ENCODE measurements around the gene SH3RF3.

DNA sequence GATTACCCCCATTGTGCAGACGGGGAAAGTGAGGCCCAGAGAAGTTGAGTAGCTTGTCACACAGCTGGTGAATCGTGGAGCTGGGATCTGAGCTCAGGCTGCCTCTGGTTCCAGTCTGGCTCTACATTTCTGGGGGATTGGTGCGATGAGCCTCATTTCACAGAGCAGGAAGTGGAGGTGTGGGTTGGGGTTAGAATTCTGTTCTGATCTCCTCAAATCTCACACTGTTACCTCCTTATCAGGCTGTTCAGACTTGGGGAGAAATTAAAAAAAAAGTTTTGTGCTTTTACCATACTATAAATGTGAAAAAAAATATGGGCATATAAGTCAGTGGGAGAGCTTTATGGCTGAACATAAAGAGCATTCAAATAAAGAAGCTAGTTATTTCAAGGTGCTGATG is 21.6 kb downstream of the SH3RF3 start:
- TF ChIP-seq, protein P1, sequence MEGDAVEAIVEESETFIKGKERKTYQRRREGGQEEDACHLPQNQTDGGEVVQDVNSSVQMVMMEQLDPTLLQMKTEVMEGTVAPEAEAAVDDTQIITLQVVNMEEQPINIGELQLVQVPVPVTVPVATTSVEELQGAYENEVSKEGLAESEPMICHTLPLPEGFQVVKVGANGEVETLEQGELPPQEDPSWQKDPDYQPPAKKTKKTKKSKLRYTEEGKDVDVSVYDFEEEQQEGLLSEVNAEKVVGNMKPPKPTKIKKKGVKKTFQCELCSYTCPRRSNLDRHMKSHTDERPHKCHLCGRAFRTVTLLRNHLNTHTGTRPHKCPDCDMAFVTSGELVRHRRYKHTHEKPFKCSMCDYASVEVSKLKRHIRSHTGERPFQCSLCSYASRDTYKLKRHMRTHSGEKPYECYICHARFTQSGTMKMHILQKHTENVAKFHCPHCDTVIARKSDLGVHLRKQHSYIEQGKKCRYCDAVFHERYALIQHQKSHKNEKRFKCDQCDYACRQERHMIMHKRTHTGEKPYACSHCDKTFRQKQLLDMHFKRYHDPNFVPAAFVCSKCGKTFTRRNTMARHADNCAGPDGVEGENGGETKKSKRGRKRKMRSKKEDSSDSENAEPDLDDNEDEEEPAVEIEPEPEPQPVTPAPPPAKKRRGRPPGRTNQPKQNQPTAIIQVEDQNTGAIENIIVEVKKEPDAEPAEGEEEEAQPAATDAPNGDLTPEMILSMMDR (IDR thresholded peaks at IDR 0.05): no peak
- no peak for TF ChIP-seq POLR2AphosphoS5 (IDR thresholded peaks at IDR 0.05)
- TF ChIP-seq POLR2A (IDR thresholded peaks at IDR 0.05): no peak

All from breast epithelium (tissue), 3 donors.